ENCODE measurements around the gene GOLGA5. TPM values are rescaled to one million over a fixed set of nuclear protein-coding genes. Genes with fewer than 3 reads are reported as not detected.

GOLGA5 gene
- total and polyA plus RNA-seq, 2 experiments from 2014 or later: 50.0 to 62.4 TPM

GRCh38 chr14:92785667-92786426 lies 8.3 kb upstream of the GOLGA5 start:
- no peak for TF ChIP-seq EZH2phosphoT487 (IDR thresholded peaks at IDR 0.05; ENCODE audit: low read depth, severe bottlenecking, unreplicated experiment)
- TF ChIP-seq, protein P1, sequence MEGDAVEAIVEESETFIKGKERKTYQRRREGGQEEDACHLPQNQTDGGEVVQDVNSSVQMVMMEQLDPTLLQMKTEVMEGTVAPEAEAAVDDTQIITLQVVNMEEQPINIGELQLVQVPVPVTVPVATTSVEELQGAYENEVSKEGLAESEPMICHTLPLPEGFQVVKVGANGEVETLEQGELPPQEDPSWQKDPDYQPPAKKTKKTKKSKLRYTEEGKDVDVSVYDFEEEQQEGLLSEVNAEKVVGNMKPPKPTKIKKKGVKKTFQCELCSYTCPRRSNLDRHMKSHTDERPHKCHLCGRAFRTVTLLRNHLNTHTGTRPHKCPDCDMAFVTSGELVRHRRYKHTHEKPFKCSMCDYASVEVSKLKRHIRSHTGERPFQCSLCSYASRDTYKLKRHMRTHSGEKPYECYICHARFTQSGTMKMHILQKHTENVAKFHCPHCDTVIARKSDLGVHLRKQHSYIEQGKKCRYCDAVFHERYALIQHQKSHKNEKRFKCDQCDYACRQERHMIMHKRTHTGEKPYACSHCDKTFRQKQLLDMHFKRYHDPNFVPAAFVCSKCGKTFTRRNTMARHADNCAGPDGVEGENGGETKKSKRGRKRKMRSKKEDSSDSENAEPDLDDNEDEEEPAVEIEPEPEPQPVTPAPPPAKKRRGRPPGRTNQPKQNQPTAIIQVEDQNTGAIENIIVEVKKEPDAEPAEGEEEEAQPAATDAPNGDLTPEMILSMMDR (IDR thresholded peaks at IDR 0.05; ENCODE audit: poor library complexity): no peak
- Histone ChIP-seq H3K4me3 (no peak overlapping the region), H3K9me3 (ENCODE audit: low read depth) (peaks cover 17% of the 10 kb centered on the region), H3K36me3 (replicated peaks; ENCODE audit: insufficient read depth, low read depth) (no peaks in the 10 kb centered on the region), H3K27ac (peak overlapping the region; percentile 90), H3K9me2 (replicated peaks; ENCODE audit: insufficient read depth) (no peaks in the 10 kb centered on the region), H3K27me3 (no peaks in the 10 kb centered on the region), H3K79me2 (no peaks in the 10 kb centered on the region), H2AFZ (peak overlapping the region; percentile 24), H3K4me1 (ENCODE audit: insufficient read depth) (peaks cover 4% of the 10 kb centered on the region), H4K20me1 (ENCODE audit: insufficient read depth, poor library complexity, severe bottlenecking) (no peaks in the 10 kb centered on the region), H3K4me2 (peak overlapping the region; percentile 54)
- peak; percentile 66 for DNase-seq (ENCODE audit: low spot score)
- WGBS (ENCODE audit: low lambda C conversion rate, missing lambda C conversion rate): 73% methylated on average over 6 of the region's 6 CpGs

DNA sequence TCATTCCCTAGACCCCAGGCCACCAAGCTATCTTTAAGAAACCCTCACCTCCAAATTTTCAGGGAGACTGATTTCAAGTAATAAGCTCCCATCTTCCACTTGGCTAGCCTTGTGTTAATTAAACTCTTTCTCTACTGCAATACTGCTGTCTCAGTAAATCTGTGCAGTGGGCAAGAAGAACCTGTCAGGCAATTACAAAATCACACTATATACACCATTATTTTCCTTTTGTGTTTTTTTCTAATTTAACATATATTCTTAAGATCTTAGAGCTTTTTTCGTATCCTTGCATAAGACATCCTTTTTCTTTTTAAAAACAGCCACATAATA lies 7.7 kb upstream of the GOLGA5 start:
- TF ChIP-seq EZH2phosphoT487 (IDR thresholded peaks at IDR 0.05; ENCODE audit: low read depth, severe bottlenecking, unreplicated experiment): no peak
- TF ChIP-seq, protein P1 (IDR thresholded peaks at IDR 0.05; ENCODE audit: poor library complexity): no peak
- no peak for TF ChIP-seq EZH2 (IDR thresholded peaks at IDR 0.05; ENCODE audit: borderline replicate concordance)
- H3K27me3 ChIP-seq: no peaks in the 10 kb centered on the region
- no peaks in the 10 kb centered on the region for H3K79me2 ChIP-seq
- H3K36me3 ChIP-seq (replicated peaks; ENCODE audit: insufficient read depth, low read depth): no peaks in the 10 kb centered on the region
- 96% methylated on average over 1 of the region's 1 CpG for WGBS (ENCODE audit: low lambda C conversion rate, missing lambda C conversion rate)
- H3K4me2 ChIP-seq: peak overlapping the region; percentile 54
- DNase-seq (ENCODE audit: low spot score): no peak
- H2AFZ ChIP-seq: no peak overlapping the region
- peaks cover 4% of the 10 kb centered on the region for H3K4me1 ChIP-seq (ENCODE audit: insufficient read depth)
- no peaks in the 10 kb centered on the region for H3K9me2 ChIP-seq (replicated peaks; ENCODE audit: insufficient read depth)
- H4K20me1 ChIP-seq (ENCODE audit: insufficient read depth, poor library complexity, severe bottlenecking): no peaks in the 10 kb centered on the region
- no peak overlapping the region for H3K4me3 ChIP-seq
- peak overlapping the region; percentile 90 for H3K27ac ChIP-seq
- peaks cover 17% of the 10 kb centered on the region for H3K9me3 ChIP-seq (ENCODE audit: low read depth)

GRCh38 chr14:92787554-92787953 lies 6.6 kb upstream of the GOLGA5 start:
- no peak overlapping the region for H3K27ac ChIP-seq
- H3K4me2 ChIP-seq: no peak overlapping the region
- no peaks in the 10 kb centered on the region for H3K9me2 ChIP-seq (replicated peaks; ENCODE audit: insufficient read depth)
- no peak for DNase-seq (ENCODE audit: low spot score)
- no peak overlapping the region for H3K4me3 ChIP-seq
- WGBS (ENCODE audit: low lambda C conversion rate, missing lambda C conversion rate): 79% methylated on average over 2 of the region's 2 CpGs
- H3K9me3 ChIP-seq (ENCODE audit: low read depth): peaks cover 17% of the 10 kb centered on the region
- TF ChIP-seq EZH2 (IDR thresholded peaks at IDR 0.05; ENCODE audit: borderline replicate concordance) (no peak), EZH2phosphoT487 (IDR thresholded peaks at IDR 0.05; ENCODE audit: low read depth, severe bottlenecking, unreplicated experiment) (no peak)
- TF ChIP-seq, protein P1 (IDR thresholded peaks at IDR 0.05; ENCODE audit: poor library complexity): no peak
- no peaks in the 10 kb centered on the region for H3K79me2 ChIP-seq
- H2AFZ ChIP-seq: no peak overlapping the region
- no peaks in the 10 kb centered on the region for H4K20me1 ChIP-seq (ENCODE audit: insufficient read depth, poor library complexity, severe bottlenecking)
- H3K36me3 ChIP-seq (replicated peaks; ENCODE audit: insufficient read depth, low read depth): no peaks in the 10 kb centered on the region
- no peaks in the 10 kb centered on the region for H3K27me3 ChIP-seq
- peaks cover 4% of the 10 kb centered on the region for H3K4me1 ChIP-seq (ENCODE audit: insufficient read depth)
